Measurements from ENCODE around the gene LTF.

DNA sequence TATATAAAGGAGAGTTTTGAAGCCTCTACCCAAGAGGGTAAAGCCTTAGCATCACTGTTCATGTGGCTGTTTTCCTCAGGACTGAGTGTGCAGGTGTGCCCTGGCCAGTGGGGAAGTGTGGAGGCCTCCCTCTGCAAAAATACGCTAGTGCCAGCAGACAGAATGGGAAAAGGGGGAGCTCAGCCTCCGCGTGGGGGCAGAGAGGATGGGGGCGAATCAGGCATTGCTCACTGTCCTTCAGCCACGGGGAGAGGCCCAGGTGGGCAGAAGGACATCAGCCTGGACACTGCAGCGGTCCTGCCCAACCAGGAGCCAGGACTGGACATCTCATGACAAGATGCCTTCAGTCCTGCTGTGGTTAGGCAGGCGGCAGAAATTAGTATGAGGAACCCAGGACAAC is 10.1 kb downstream of the LTF start:
- TF ChIP-seq, protein P1, sequence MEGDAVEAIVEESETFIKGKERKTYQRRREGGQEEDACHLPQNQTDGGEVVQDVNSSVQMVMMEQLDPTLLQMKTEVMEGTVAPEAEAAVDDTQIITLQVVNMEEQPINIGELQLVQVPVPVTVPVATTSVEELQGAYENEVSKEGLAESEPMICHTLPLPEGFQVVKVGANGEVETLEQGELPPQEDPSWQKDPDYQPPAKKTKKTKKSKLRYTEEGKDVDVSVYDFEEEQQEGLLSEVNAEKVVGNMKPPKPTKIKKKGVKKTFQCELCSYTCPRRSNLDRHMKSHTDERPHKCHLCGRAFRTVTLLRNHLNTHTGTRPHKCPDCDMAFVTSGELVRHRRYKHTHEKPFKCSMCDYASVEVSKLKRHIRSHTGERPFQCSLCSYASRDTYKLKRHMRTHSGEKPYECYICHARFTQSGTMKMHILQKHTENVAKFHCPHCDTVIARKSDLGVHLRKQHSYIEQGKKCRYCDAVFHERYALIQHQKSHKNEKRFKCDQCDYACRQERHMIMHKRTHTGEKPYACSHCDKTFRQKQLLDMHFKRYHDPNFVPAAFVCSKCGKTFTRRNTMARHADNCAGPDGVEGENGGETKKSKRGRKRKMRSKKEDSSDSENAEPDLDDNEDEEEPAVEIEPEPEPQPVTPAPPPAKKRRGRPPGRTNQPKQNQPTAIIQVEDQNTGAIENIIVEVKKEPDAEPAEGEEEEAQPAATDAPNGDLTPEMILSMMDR (IDR thresholded peaks at IDR 0.05): no peak
- TF ChIP-seq POLR2AphosphoS5 (IDR thresholded peaks at IDR 0.05): no peak
- TF ChIP-seq POLR2A (IDR thresholded peaks at IDR 0.05): no peak
- TF ChIP-seq EP300 (IDR thresholded peaks at IDR 0.05): no peak
